ENCODE measurements around the gene CLDN6. TPM values are rescaled to one million over a fixed set of nuclear protein-coding genes. Genes with fewer than 3 reads are reported as not detected.
A peak's percentile ranks its signal among the peaks of the same experiment; 100 is the strongest.

The CLDN6 gene
- total RNA-seq, 1 experiment from 2014 or later = 0.49 TPM

DNA sequence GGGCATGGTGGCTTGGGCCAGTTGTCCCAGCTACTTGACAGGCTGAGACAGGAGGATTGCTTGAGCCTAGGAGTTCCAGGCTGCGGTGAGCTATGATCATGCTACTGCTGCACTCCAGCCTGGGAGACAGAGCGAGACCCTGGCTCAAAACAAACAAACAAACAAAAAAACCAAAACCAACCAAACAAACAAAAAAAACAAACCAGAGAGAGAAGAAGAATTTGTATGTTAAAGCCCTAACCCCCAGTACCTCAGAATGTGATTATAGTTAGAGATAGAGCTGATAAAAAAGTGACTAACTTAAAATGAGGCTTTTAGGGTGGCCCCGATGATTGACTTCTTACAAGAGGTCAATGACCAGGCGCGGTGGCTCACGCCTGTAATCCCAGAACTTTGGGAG lies 26.7 kb upstream of the CLDN6 start (continued):
- TF ChIP-seq, protein P1, sequence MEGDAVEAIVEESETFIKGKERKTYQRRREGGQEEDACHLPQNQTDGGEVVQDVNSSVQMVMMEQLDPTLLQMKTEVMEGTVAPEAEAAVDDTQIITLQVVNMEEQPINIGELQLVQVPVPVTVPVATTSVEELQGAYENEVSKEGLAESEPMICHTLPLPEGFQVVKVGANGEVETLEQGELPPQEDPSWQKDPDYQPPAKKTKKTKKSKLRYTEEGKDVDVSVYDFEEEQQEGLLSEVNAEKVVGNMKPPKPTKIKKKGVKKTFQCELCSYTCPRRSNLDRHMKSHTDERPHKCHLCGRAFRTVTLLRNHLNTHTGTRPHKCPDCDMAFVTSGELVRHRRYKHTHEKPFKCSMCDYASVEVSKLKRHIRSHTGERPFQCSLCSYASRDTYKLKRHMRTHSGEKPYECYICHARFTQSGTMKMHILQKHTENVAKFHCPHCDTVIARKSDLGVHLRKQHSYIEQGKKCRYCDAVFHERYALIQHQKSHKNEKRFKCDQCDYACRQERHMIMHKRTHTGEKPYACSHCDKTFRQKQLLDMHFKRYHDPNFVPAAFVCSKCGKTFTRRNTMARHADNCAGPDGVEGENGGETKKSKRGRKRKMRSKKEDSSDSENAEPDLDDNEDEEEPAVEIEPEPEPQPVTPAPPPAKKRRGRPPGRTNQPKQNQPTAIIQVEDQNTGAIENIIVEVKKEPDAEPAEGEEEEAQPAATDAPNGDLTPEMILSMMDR (IDR thresholded peaks at IDR 0.05 in 2 of 3, conservative IDR thresholded peaks at IDR 0.05 in 1 of 3; ENCODE audit: borderline replicate concordance in 1 of 3, insufficient read depth in 1 of 3, low read depth in 2 of 3, low read length in 2 of 3) = no peak

DNA sequence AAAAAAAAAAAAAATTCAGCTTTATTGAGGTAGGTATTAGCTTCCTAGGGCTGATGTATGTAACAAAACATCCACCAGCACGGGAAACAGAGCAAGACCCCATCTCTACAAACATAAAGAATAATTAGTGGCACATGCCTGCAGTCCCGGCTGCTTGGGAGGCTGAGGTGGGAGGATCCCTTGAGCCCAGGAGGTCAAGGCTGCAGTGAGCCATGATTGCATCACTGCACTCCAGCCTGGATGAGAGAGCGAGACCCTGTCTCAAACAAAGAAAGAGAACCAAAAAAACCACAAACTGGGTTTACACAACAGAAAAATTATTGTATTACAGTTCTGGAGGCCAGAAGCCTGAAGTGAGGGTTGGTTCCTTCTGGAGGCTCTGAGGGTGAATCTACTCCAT lies 24.4 kb upstream of the CLDN6 start:
- H3K4me1 ChIP-seq (ENCODE audit: control insufficient read depth in 1 of 2, insufficient read depth in 2 of 2, low read length in 2 of 2) = peaks cover 17 to 81% of the 10 kb centered on the region in 2 experiments
- no peaks in the 10 kb centered on the region for H3K36me3 ChIP-seq (ENCODE audit: control insufficient read depth in 1 of 2, insufficient read depth in 2 of 2, low read length in 2 of 2)
- no peaks in the 10 kb centered on the region for H3K9me2 ChIP-seq (ENCODE audit: insufficient read depth)
- intact Hi-C loops (cut with micrococcal nuclease) = no loop called here
- H4K20me1 ChIP-seq (ENCODE audit: insufficient read depth) = no peaks in the 10 kb centered on the region
- H3K79me2 ChIP-seq (ENCODE audit: insufficient read depth, low read length) = no peaks in the 10 kb centered on the region
- H3K9ac ChIP-seq (ENCODE audit: low read length) = no peak overlapping the region
- peak overlapping the region; percentile 35; the same call in 1 of the 2 replicates for H3K4me2 ChIP-seq (ENCODE audit: low read length)
- TF ChIP-seq SIN3A (IDR thresholded peaks at IDR 0.05; ENCODE audit: low read depth) (no peak), POLR2A (IDR thresholded peaks at IDR 0.05; ENCODE audit: borderline replicate concordance, extremely low read depth, insufficient read depth, insufficient read length) (no peak), ELF1 (IDR thresholded peaks at IDR 0.05; ENCODE audit: borderline replicate concordance, low read depth) (no peak), POLR2AphosphoS5 (IDR thresholded peaks at IDR 0.05; ENCODE audit: low read depth, low read length) (no peak)
- TF ChIP-seq, protein P2, sequence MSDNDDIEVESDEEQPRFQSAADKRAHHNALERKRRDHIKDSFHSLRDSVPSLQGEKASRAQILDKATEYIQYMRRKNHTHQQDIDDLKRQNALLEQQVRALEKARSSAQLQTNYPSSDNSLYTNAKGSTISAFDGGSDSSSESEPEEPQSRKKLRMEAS (IDR thresholded peaks at IDR 0.05) = no peak
- ChIA-PET POLR2A (interaction anchor here (0.9 kb wide), 2 partner anchors 15 to 22 kb away, joined by 3 read pairs; partner anchors contain the start of gene TNFRSF12A), RAD21 (ENCODE audit: low non-redundant PET in 1 of 2, low total read pairs in 2 of 2, uncharacterized antibody in 2 of 2, unreplicated experiment in 2 of 2) (interaction anchor here in 1 of 2 experiments (0.6 kb wide), 1 partner anchor 115 kb away, joined by 4 read pairs; no protein-coding TSS in a partner anchor), CTCF (interaction anchor here (1.0 to 3.5 kb wide), 2 partner anchors 10 to 14 kb away, joined by 7 to 20 read pairs; no protein-coding TSS in a partner anchor)
- no peak overlapping the region for H3K27ac ChIP-seq (ENCODE audit: low read depth, low read length)
- no TSS peak for BruUV-seq (replicated peaks)
- ATAC-seq (no peak), DNase-seq (ENCODE audit: low read depth, low spot score) (no peak)
- no peak overlapping the region for H2AFZ ChIP-seq (ENCODE audit: low read depth, low read length, poor library complexity, severe bottlenecking)
- no peaks in the 10 kb centered on the region for H3K9me3 ChIP-seq (ENCODE audit: control insufficient read depth in 1 of 2, insufficient read depth in 1 of 2, low read depth in 1 of 2, low read length in 2 of 2)
- H3K4me3 ChIP-seq (replicated peaks in 1 of 2; ENCODE audit: low read depth in 1 of 2, low read length in 2 of 2) = no peak overlapping the region
- H3K27me3 ChIP-seq (ENCODE audit: insufficient read depth, low read length) = no peaks in the 10 kb centered on the region

All from HCT116 (cell line).